HCT116 (cell line): ENCODE results near the gene KRTAP12-2. TPM values are rescaled to one million over a fixed set of nuclear protein-coding genes. Genes with fewer than 3 reads are reported as not detected.

Experiments
- ATAC-seq: fragments of 200-7000 bp; cut with Tn5 transposase; 2 replicates; pipeline ENCODE4 v1.9.1; 2020; ENCODE audit warnings: mild to moderate bottlenecking, moderate library complexity
- BruUV-seq: library from RNA; stranded (reverse); fragments of 400-500 nt; replicated peaks from 2 replicates; lab custom pipeline; 2021; lab: Mats Ljungman, UMichigan
- CTCF ChIA-PET: fragments of 300-600 bp; sonication (Branson Sonifier 250); formaldehyde crosslinking; loops from one replicate; lab custom pipeline; 2021; ENCODE audit warnings: antibody characterized with exemption; lab: Charles Lee
- POLR2A ChIA-PET: fragments of 300-600, 350-600 bp; sonication (Branson Sonifier 250); formaldehyde crosslinking; loops from one replicate; lab custom pipeline; 2021; ENCODE audit warnings: antibody characterized with exemption; lab: Charles Lee
- RAD21 ChIA-PET, 2 experiments: fragments of 300-600 bp; sonication (Branson Sonifier 250); formaldehyde crosslinking; loops; one replicate each; lab custom pipeline; 2023; ENCODE audit warnings: low total read pairs in 2 of 2; ENCODE audit not compliant: uncharacterized antibody in 2 of 2, unreplicated experiment in 2 of 2, low non-redundant PET in 1 of 2; lab: Charles Lee
- DNase-seq: peaks from one replicate; pipeline ENCODE4 v3.0.0-alpha.2; 2010; ENCODE audit warnings: low read depth, low spot score
- H2AFZ ChIP-seq: fragments of 200-600 bp; shearing (Covaris generic), sonication (generic); 2 replicates; pipeline ENCODE4 v1.6.1; 2017; ENCODE audit warnings: low read depth, mixed run types, mixed read lengths, antibody characterized with exemption, low read length; ENCODE audit not compliant: poor library complexity, severe bottlenecking
- H3K27ac ChIP-seq: 2 replicates; pipeline ENCODE4 v1.5.1; 2012; ENCODE audit warnings: low read depth, low read length
- H3K27me3 ChIP-seq: fragments of 200-600 bp; sonication (generic); 2 replicates; pipeline ENCODE4 v1.6.1; 2016; ENCODE audit warnings: mixed run types, low read length, mixed read lengths; ENCODE audit not compliant: insufficient read depth
- H3K36me3 ChIP-seq, 2 experiments: fragments of 200-500 bp in 1 of 2; fragments of 200-600 bp in 1 of 2; sonication (Bioruptor generic) in 1 of 2; sonication (generic) in 1 of 2; 2 replicates each; pipeline versions ENCODE4 v1.5.1 to v1.6.1; 2014 to 2016; ENCODE audit warnings: low read length in 2 of 2, inconsistent platforms in 1 of 2, mixed read lengths in 1 of 2, mixed run types in 1 of 2; ENCODE audit not compliant: insufficient read depth in 2 of 2, control insufficient read depth in 1 of 2
- H3K4me1 ChIP-seq, 2 experiments: fragments of 200-600 bp in 1 of 2; sonication (generic) in 1 of 2; 2 replicates each; pipeline versions ENCODE4 v1.5.1 to v1.6.1; 2012 to 2017; ENCODE audit warnings: low read length in 2 of 2, inconsistent platforms in 1 of 2, mild to moderate bottlenecking in 1 of 2, mixed read lengths in 1 of 2, mixed run types in 1 of 2, moderate library complexity in 1 of 2; ENCODE audit not compliant: insufficient read depth in 2 of 2, control insufficient read depth in 1 of 2
- H3K4me2 ChIP-seq: fragments of 200-600 bp; sonication (generic); 2 replicates; pipeline ENCODE4 v1.6.1; 2017; ENCODE audit warnings: mixed run types, low read length, mixed read lengths
- H3K4me3 ChIP-seq, 2 experiments: fragments of 200-600 bp in 1 of 2; sonication (generic) in 1 of 2; replicated peaks in 1 of 2; 2 replicates each; pipeline ENCODE4 v1.5.1; 2011 to 2016; ENCODE audit warnings: low read length in 2 of 2, control low read depth in 1 of 2, low read depth in 1 of 2, mild to moderate bottlenecking in 1 of 2, mixed read lengths in 1 of 2, mixed run types in 1 of 2
- H3K79me2 ChIP-seq: fragments of 200-600 bp; sonication (generic); 2 replicates; pipeline ENCODE4 v1.6.1; 2017; ENCODE audit warnings: mild to moderate bottlenecking, mixed run types, low read length, moderate library complexity, mixed read lengths; ENCODE audit not compliant: insufficient read depth
- H3K9ac ChIP-seq: fragments of 200-600 bp; sonication (generic); 2 replicates; pipeline ENCODE4 v1.6.1; 2016; ENCODE audit warnings: low read length, mixed read lengths
- H3K9me2 ChIP-seq: fragments of 200-600 bp; sonication (generic), shearing (Covaris generic); 2 replicates; pipeline ENCODE4 v1.6.1; 2017; ENCODE audit warnings: mixed run types, mild to moderate bottlenecking, moderate library complexity; ENCODE audit not compliant: insufficient read depth
- H3K9me3 ChIP-seq, 2 experiments: fragments of 200-500 bp in 1 of 2; fragments of 200-600 bp in 1 of 2; sonication (Bioruptor generic) in 1 of 2; sonication (generic) in 1 of 2; 2 replicates each; pipeline ENCODE4 v1.6.1; 2014 to 2017; ENCODE audit warnings: low read length in 2 of 2, mixed read lengths in 2 of 2, inconsistent platforms in 1 of 2, low read depth in 1 of 2, mild to moderate bottlenecking in 1 of 2, mixed run types in 1 of 2, moderate library complexity in 1 of 2; ENCODE audit not compliant: control insufficient read depth in 1 of 2, insufficient read depth in 1 of 2
- H4K20me1 ChIP-seq: fragments of 200-600 bp; sonication (generic), shearing (Covaris generic); 2 replicates; pipeline ENCODE4 v1.6.1; 2017; ENCODE audit warnings: mixed run types, mild to moderate bottlenecking, moderate library complexity; ENCODE audit not compliant: insufficient read depth
- CBX3 ChIP-seq: IDR thresholded peaks from 2 replicates; pipeline ENCODE4 v1.6.1; 2012; ENCODE audit warnings: low read depth
- EGR1 ChIP-seq: IDR thresholded peaks from 2 replicates; pipeline ENCODE4 v1.6.1; 2012; ENCODE audit warnings: low read depth
- EZH2 ChIP-seq: fragments of 200-600 bp; sonication (generic); IDR thresholded peaks from 2 replicates; pipeline ENCODE4 v1.6.1; 2017; ENCODE audit warnings: antibody characterized with exemption, mixed run types
- FOSL1 ChIP-seq: IDR thresholded peaks from 2 replicates; pipeline ENCODE4 v1.6.1; 2012; ENCODE audit warnings: low read depth
- POLR2A ChIP-seq: IDR thresholded peaks from 2 replicates; pipeline ENCODE4 v1.7.0; 2011; ENCODE audit warnings: borderline replicate concordance; ENCODE audit not compliant: insufficient read depth, insufficient read length; ENCODE audit errors: extremely low read depth
- SIN3A ChIP-seq: IDR thresholded peaks from 2 replicates; pipeline ENCODE4 v1.6.1; 2012; ENCODE audit warnings: low read depth
- SP1 ChIP-seq: IDR thresholded peaks from 2 replicates; pipeline ENCODE4 v1.6.1; 2012; ENCODE audit warnings: low read depth
- SRF ChIP-seq: IDR thresholded peaks from 2 replicates; pipeline ENCODE4 v1.6.1; 2012; ENCODE audit warnings: low read depth
- TCF7L2 ChIP-seq: IDR thresholded peaks from 2 replicates; pipeline ENCODE4 v1.7.0; 2011; ENCODE audit warnings: borderline replicate concordance, inconsistent platforms; ENCODE audit not compliant: insufficient read depth, insufficient read length; ENCODE audit errors: extremely low read depth
- YY1 ChIP-seq: IDR thresholded peaks from 2 replicates; pipeline ENCODE4 v1.6.1; 2011; ENCODE audit warnings: low read length, low read depth, moderate library complexity, mild to moderate bottlenecking; ENCODE audit not compliant: insufficient replicate concordance; ENCODE audit errors: extremely low read depth
- intact Hi-C: fragments of 100-400 bp; cut with micrococcal nuclease; formaldehyde crosslinking; loops from 2 replicates; pipeline ENCODE4 v1.10.0; 2022
- total RNA-seq: library from RNA; stranded (reverse); gene quantifications from one replicate; pipeline ENCODE4 v1.2.1, GENCODE V29; 2021; ENCODE audit not compliant: unreplicated experiment
- TF ChIP-seq, protein P1 (sequence below): IDR thresholded peaks from 2 replicates; pipeline ENCODE4 v1.6.1; 2012
- TF ChIP-seq, protein P2 (sequence below): IDR thresholded peaks from 2 replicates; pipeline ENCODE4 v1.6.1; 2012
- TF ChIP-seq, protein P3 (sequence below), 3 experiments: fragments of 200-600 bp in 1 of 3; sonication (generic) in 1 of 3; IDR thresholded peaks in 2 of 3; conservative IDR thresholded peaks in 1 of 3; 2 replicates each; pipeline ENCODE4 v1.5.1; 2012 to 2017; ENCODE audit warnings: low read depth in 2 of 3, low read length in 2 of 3, antibody characterized with exemption in 1 of 3, borderline replicate concordance in 1 of 3, control low read depth in 1 of 3, mild to moderate bottlenecking in 1 of 3, mixed read lengths in 1 of 3, mixed run types in 1 of 3, moderate library complexity in 1 of 3; ENCODE audit not compliant: insufficient read depth in 1 of 3
- TF ChIP-seq, protein P4 (sequence below): IDR thresholded peaks from 2 replicates; pipeline ENCODE4 v1.6.1; 2012; ENCODE audit warnings: low read depth
- TF ChIP-seq, protein P5 (sequence below): IDR thresholded peaks from 2 replicates; pipeline ENCODE4 v1.6.1; 2011; ENCODE audit warnings: mild to moderate bottlenecking, low read length, moderate library complexity; ENCODE audit not compliant: insufficient replicate concordance; ENCODE audit errors: extremely low read depth

The KRTAP12-2 gene
- total RNA-seq, 1 experiment from 2014 or later = not detected

DNA sequence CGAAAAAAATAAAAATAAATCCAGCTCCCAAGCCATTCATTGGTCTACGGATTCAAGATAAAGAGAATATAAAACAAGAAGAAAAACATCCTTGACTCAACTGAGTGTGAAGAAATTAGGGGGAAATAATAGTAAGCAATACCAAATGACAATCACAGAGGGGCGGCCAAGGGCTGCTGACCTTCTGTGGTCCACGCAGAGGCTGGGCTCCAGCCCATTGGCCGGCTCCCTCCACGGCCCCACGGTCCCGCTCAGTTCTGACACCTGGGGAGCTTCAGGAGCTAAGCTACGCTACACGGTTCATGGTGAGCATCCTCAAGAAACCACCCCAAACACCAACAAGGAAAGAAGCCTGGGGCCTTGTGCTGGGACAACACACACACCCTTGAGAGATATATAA, 29.8 kb upstream of the KRTAP12-2 start:
- intact Hi-C loops = no loop called here
- ChIA-PET CTCF (no interaction called here), RAD21 (no interaction called here), POLR2A (no interaction called here)
- H3K27me3 ChIP-seq = peaks cover 10% of the 10 kb centered on the region; the same call in 1 of the 2 replicates
- TF ChIP-seq POLR2A (no peak), EZH2 (no peak), TCF7L2 (no peak), EGR1 (no peak), YY1 (no peak), SP1 (no peak), SIN3A (no peak), FOSL1 (no peak), CBX3 (no peak), SRF (no peak)
- TF ChIP-seq, protein P1, sequence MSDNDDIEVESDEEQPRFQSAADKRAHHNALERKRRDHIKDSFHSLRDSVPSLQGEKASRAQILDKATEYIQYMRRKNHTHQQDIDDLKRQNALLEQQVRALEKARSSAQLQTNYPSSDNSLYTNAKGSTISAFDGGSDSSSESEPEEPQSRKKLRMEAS = no peak
- TF ChIP-seq, protein P2, sequence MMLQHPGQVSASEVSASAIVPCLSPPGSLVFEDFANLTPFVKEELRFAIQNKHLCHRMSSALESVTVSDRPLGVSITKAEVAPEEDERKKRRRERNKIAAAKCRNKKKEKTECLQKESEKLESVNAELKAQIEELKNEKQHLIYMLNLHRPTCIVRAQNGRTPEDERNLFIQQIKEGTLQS = no peak
- TF ChIP-seq, protein P3, sequence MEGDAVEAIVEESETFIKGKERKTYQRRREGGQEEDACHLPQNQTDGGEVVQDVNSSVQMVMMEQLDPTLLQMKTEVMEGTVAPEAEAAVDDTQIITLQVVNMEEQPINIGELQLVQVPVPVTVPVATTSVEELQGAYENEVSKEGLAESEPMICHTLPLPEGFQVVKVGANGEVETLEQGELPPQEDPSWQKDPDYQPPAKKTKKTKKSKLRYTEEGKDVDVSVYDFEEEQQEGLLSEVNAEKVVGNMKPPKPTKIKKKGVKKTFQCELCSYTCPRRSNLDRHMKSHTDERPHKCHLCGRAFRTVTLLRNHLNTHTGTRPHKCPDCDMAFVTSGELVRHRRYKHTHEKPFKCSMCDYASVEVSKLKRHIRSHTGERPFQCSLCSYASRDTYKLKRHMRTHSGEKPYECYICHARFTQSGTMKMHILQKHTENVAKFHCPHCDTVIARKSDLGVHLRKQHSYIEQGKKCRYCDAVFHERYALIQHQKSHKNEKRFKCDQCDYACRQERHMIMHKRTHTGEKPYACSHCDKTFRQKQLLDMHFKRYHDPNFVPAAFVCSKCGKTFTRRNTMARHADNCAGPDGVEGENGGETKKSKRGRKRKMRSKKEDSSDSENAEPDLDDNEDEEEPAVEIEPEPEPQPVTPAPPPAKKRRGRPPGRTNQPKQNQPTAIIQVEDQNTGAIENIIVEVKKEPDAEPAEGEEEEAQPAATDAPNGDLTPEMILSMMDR (IDR thresholded peaks at IDR 0.05 in 2 of 3, conservative IDR thresholded peaks at IDR 0.05 in 1 of 3; ENCODE audit: borderline replicate concordance in 1 of 3, insufficient read depth in 1 of 3, low read depth in 2 of 3, low read length in 2 of 3) = no peak
- TF ChIP-seq, protein P4, sequence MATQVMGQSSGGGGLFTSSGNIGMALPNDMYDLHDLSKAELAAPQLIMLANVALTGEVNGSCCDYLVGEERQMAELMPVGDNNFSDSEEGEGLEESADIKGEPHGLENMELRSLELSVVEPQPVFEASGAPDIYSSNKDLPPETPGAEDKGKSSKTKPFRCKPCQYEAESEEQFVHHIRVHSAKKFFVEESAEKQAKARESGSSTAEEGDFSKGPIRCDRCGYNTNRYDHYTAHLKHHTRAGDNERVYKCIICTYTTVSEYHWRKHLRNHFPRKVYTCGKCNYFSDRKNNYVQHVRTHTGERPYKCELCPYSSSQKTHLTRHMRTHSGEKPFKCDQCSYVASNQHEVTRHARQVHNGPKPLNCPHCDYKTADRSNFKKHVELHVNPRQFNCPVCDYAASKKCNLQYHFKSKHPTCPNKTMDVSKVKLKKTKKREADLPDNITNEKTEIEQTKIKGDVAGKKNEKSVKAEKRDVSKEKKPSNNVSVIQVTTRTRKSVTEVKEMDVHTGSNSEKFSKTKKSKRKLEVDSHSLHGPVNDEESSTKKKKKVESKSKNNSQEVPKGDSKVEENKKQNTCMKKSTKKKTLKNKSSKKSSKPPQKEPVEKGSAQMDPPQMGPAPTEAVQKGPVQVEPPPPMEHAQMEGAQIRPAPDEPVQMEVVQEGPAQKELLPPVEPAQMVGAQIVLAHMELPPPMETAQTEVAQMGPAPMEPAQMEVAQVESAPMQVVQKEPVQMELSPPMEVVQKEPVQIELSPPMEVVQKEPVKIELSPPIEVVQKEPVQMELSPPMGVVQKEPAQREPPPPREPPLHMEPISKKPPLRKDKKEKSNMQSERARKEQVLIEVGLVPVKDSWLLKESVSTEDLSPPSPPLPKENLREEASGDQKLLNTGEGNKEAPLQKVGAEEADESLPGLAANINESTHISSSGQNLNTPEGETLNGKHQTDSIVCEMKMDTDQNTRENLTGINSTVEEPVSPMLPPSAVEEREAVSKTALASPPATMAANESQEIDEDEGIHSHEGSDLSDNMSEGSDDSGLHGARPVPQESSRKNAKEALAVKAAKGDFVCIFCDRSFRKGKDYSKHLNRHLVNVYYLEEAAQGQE = no peak
- TF ChIP-seq, protein P5, sequence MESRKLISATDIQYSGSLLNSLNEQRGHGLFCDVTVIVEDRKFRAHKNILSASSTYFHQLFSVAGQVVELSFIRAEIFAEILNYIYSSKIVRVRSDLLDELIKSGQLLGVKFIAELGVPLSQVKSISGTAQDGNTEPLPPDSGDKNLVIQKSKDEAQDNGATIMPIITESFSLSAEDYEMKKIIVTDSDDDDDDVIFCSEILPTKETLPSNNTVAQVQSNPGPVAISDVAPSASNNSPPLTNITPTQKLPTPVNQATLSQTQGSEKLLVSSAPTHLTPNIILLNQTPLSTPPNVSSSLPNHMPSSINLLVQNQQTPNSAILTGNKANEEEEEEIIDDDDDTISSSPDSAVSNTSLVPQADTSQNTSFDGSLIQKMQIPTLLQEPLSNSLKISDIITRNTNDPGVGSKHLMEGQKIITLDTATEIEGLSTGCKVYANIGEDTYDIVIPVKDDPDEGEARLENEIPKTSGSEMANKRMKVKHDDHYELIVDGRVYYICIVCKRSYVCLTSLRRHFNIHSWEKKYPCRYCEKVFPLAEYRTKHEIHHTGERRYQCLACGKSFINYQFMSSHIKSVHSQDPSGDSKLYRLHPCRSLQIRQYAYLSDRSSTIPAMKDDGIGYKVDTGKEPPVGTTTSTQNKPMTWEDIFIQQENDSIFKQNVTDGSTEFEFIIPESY = no peak
- H3K27ac ChIP-seq = no peak overlapping the region
- H2AFZ ChIP-seq = no peak overlapping the region
- DNase-seq (no peak), ATAC-seq (no peak)
- no peaks in the 10 kb centered on the region for H3K4me1 ChIP-seq
- peaks cover 4 to 14% of the 10 kb centered on the region in 2 experiments; a peak in 2 of 4 replicates for H3K9me3 ChIP-seq
- H3K4me2 ChIP-seq = no peak overlapping the region
- no peaks in the 10 kb centered on the region for H3K36me3 ChIP-seq
- H3K9ac ChIP-seq = no peak overlapping the region
- no peaks in the 10 kb centered on the region for H4K20me1 ChIP-seq
- BruUV-seq = no TSS peak
- H3K4me3 ChIP-seq = no peak overlapping the region
- H3K9me2 ChIP-seq = no peaks in the 10 kb centered on the region
- no peaks in the 10 kb centered on the region for H3K79me2 ChIP-seq
